HG02943 (cell line): ENCODE results near the gene GPX5.
"Not testable (repeated sequence)": the region's sequence is repeated elsewhere in the genome, so short reads cannot be mapped to it uniquely, and the experiment has no call there.

Experiments
- ATAC-seq: cut with Tn5 transposase; IDR thresholded peaks from one replicate; pipeline ENCODE4 v1.9.1; 2021; ENCODE audit warnings: mild to moderate bottlenecking, low read depth, moderate library complexity; ENCODE audit not compliant: unreplicated experiment

GPX5 gene

GRCh38 chr6:28525496-28526039 is at the start of gene GPX5:
Gene GPX5, plus strand, starts transcription at chr6:28525881. Its CDS starts 133 bp downstream, at chr6:28526014.
- ATAC-seq: no peak

GRCh38 chr6:28478518-28478917 is 47.2 kb upstream of the GPX5 start:
- no peak for ATAC-seq

- ATAC-seq: no peak
Measured at GRCh38 chr6:28480253-28480932, 45.3 kb upstream of the GPX5 start.

GRCh38 chr6:28485482-28485881 is 40.2 kb upstream of the GPX5 start:
- ATAC-seq: no peak

GRCh38 chr6:28486533-28486932 is 39.1 kb upstream of the GPX5 start:
- ATAC-seq: no peak

- ATAC-seq: no peak
Measured at GRCh38 chr6:28486988-28487742, 38.5 kb upstream of the GPX5 start.

- no peak for ATAC-seq
Measured at GRCh38 chr6:28488916-28489365, 36.7 kb upstream of the GPX5 start.

GRCh38 chr6:28489366-28490204 is 36.1 kb upstream of the GPX5 start:
- no peak for ATAC-seq

GRCh38 chr6:28490205-28490890 is 35.3 kb upstream of the GPX5 start:
- ATAC-seq: no peak

GRCh38 chr6:28491984-28492317 is 33.7 kb upstream of the GPX5 start:
- ATAC-seq: no peak

- ATAC-seq: no peak
Measured at GRCh38 chr6:28496099-28496779, 29.4 kb upstream of the GPX5 start.

GRCh38 chr6:28497306-28497705 is 28.4 kb upstream of the GPX5 start:
- ATAC-seq: no peak

GRCh38 chr6:28497893-28498292 is 27.8 kb upstream of the GPX5 start:
- no peak for ATAC-seq

- ATAC-seq: no peak
Measured at GRCh38 chr6:28501259-28501658, 24.4 kb upstream of the GPX5 start.

- not testable (repeated sequence) for ATAC-seq
Measured at GRCh38 chr6:28502136-28502535, 23.5 kb upstream of the GPX5 start.

- not testable (repeated sequence) for ATAC-seq
Measured at GRCh38 chr6:28502709-28503305, 22.9 kb upstream of the GPX5 start.

- ATAC-seq: no peak
Measured at GRCh38 chr6:28505733-28506132, 19.9 kb upstream of the GPX5 start.

- ATAC-seq: no peak
Measured at GRCh38 chr6:28506807-28507475, 18.7 kb upstream of the GPX5 start.
